Measurements from ENCODE around the gene PHLPP1. TPM values are rescaled to one million over a fixed set of nuclear protein-coding genes. Genes with fewer than 3 reads are reported as not detected.

PHLPP1 gene
- total RNA-seq, 1 experiment from 2014 or later: 39.9 TPM

DNA sequence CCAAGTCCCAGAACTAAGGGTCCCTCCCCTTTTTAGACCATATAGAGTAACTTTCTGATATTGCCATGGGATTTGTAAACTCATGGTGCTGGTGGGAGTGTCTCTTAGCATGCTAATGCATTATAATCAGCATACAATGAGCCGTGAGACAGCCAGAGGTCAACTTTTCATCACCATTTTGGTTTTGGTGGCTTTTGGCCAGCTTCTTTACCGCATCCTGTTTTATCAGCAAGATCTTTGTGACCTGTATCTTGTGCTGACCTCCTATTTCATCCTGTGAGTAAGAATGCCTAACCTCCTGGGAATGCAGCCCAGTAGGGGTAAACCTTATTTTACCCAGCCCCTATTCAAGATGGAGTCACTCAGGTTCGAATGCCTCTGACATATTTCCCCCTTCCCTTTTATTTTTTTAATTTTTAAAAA lies 148.2 kb downstream of the PHLPP1 start:
- Mint-ChIP-seq H3K4me1 (peaks cover 0 to 2% of the 10 kb centered on the region in 2 experiments; a peak in 1 of 4 replicates), H3K27ac (no peak overlapping the region; a peak in 1 of 7 replicates), H3K27me3 (ENCODE audit: low read depth) (no peaks in the 10 kb centered on the region), H3K9me3 (no peaks in the 10 kb centered on the region), H3K4me3 (no peak overlapping the region), H3K36me3 (ENCODE audit: insufficient read depth in 1 of 3, low read depth in 3 of 3) (peaks cover 10 to 35% (median 11%) of the 10 kb centered on the region in 3 experiments; a peak in 6 of 7 replicates)
- Histone ChIP-seq H3K14ac (ENCODE audit: insufficient read depth, low read length) (no peak overlapping the region), H3K27ac (ENCODE audit: insufficient read length, low read depth, low read length) (no peak overlapping the region), H3K9me3 (ENCODE audit: control insufficient read depth, low read depth, low read length) (no peaks in the 10 kb centered on the region), H3K9ac (ENCODE audit: extremely low read depth, insufficient read length, low read length) (no peak overlapping the region), H4K5ac (ENCODE audit: insufficient read length, low read depth, low read length) (no peak overlapping the region), H3T11ph (ENCODE audit: low read length) (no peak overlapping the region), H2BK5ac (ENCODE audit: insufficient read length, low read length) (no peak overlapping the region), H2BK20ac (ENCODE audit: low read depth, low read length, poor library complexity, severe bottlenecking) (no peak overlapping the region), H3K79me1 (ENCODE audit: insufficient read depth, low read depth, low read length, poor library complexity, severe bottlenecking) (peaks cover 2% of the 10 kb centered on the region), H2BK120ac (ENCODE audit: low read depth, low read length, poor library complexity, severe bottlenecking) (no peak overlapping the region), H2AFZ (ENCODE audit: low read length) (no peak overlapping the region), H3K4ac (ENCODE audit: low read depth, low read length) (no peak overlapping the region), H3K23me2 (ENCODE audit: insufficient read length, low read depth, low read length, poor library complexity, severe bottlenecking) (no peaks in the 10 kb centered on the region), H3K4me2 (ENCODE audit: insufficient read depth, insufficient read length, low read length) (no peak overlapping the region), H3K18ac (ENCODE audit: insufficient read length, low read depth, low read length) (no peak overlapping the region), H4K20me1 (ENCODE audit: control insufficient read depth, insufficient read depth, insufficient read length) (no peaks in the 10 kb centered on the region), H3K4me1 (ENCODE audit: insufficient read depth, low read length) (no peaks in the 10 kb centered on the region), H3K27me3 (ENCODE audit: insufficient read depth, low read length) (no peaks in the 10 kb centered on the region), H4K8ac (replicated peaks; ENCODE audit: insufficient read length, low read depth, low read length) (no peak overlapping the region), H2BK12ac (ENCODE audit: insufficient read length, low read depth, low read length) (no peak overlapping the region), H3K23ac (ENCODE audit: insufficient read length, low read depth, low read length) (no peak overlapping the region), H3K79me2 (ENCODE audit: insufficient read depth, low read length) (peaks cover 1% of the 10 kb centered on the region; the same call in 1 of the 2 replicates), H4K91ac (ENCODE audit: insufficient read length, low read depth, low read length) (no peak overlapping the region), H3K56ac (ENCODE audit: insufficient read length, low read depth, low read length) (no peak overlapping the region), H2AK5ac (ENCODE audit: insufficient read length, low read length) (no peak overlapping the region), H2BK15ac (ENCODE audit: low read depth, low read length) (no peak overlapping the region)
- no CpG with 5 or more reads among the region's 3 CpGs for WGBS (ENCODE audit: extremely low coverage, insufficient read length, low lambda C conversion rate)
- no peak for TF ChIP-seq CTCF (conservative IDR thresholded peaks at IDR 0.05)
- DNase-seq: no peak

All from H9 (cell line).